Upper lobe of left lung (tissue), 4 donors: ENCODE measurements around the gene AGK.

Source experiments
- POLR2AphosphoS5 ChIP-seq, 2 donors: sonication (generic); formaldehyde crosslinking; IDR thresholded peaks; one replicate each; pipeline ENCODE4 v1.5.1; 2017; ENCODE audit warnings: antibody characterized with exemption in 2 of 2
- TF ChIP-seq, protein P1 (sequence below), 6 experiments: fragments of 450-650 bp in 4 of 6; fragments of 200-600 bp in 2 of 6; sonication (generic) in 2 of 6; IDR thresholded peaks; one replicate each; pipeline ENCODE4 v1.5.1; 2016 to 2019; ENCODE audit warnings: antibody characterized with exemption in 6 of 6

DNA sequence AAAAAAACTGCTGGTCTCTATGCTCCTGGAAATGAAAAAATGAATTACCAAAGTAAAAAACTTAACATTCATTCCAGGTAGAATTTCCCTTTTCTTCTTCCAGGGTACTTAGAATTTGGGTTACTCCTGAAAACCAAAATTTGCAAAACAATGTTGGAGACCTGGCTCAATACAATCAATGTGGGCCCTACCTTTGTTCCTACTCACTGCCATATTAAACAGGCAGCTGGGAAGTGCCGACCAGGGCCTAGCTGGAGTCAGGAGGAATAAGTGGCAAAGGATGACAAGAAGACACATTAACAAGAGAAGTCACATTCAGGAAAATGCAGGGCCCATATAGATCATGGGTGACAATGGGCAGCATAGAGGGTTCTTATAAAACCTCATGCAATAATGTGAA is 6.4 kb upstream of the AGK start:
- TF ChIP-seq, protein P1, sequence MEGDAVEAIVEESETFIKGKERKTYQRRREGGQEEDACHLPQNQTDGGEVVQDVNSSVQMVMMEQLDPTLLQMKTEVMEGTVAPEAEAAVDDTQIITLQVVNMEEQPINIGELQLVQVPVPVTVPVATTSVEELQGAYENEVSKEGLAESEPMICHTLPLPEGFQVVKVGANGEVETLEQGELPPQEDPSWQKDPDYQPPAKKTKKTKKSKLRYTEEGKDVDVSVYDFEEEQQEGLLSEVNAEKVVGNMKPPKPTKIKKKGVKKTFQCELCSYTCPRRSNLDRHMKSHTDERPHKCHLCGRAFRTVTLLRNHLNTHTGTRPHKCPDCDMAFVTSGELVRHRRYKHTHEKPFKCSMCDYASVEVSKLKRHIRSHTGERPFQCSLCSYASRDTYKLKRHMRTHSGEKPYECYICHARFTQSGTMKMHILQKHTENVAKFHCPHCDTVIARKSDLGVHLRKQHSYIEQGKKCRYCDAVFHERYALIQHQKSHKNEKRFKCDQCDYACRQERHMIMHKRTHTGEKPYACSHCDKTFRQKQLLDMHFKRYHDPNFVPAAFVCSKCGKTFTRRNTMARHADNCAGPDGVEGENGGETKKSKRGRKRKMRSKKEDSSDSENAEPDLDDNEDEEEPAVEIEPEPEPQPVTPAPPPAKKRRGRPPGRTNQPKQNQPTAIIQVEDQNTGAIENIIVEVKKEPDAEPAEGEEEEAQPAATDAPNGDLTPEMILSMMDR (IDR thresholded peaks at IDR 0.05): no peak
- no peak for TF ChIP-seq POLR2AphosphoS5 (IDR thresholded peaks at IDR 0.05)
